ENCODE results near the gene IGSF9.

Gene IGSF9

DNA sequence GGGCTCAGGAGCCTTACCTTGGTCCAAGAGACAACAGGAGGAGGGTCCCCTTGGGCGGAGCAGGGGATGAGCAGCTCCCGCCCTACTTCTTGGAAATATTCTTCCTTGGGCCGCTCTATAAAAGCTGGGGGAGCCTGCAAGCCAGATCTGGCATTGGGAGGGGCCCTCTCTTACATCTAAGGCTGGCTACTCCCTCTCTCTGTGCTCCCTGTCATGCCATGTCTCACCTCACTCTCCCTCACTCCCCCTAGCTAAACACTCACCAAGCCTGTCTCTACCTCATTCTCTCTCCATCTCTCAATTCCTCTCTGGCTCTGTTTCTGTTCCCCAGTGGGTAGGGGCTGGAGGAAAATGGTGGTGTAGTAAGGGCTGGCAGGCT is 13.6 kb downstream of the IGSF9 start:
- Histone ChIP-seq H3K79me2 (ENCODE audit: control insufficient read depth, insufficient read depth, low read length, unreplicated experiment) (no peaks in the 10 kb centered on the region), H3K27me3 (ENCODE audit: insufficient read depth, low read length) (no peaks in the 10 kb centered on the region), H3K36me3 (ENCODE audit: insufficient read depth, low read length) (no peaks in the 10 kb centered on the region), H3K4me3 (ENCODE audit: low read depth, low read length) (no peak overlapping the region), H2AFZ (ENCODE audit: low read length, unreplicated experiment) (no peak overlapping the region), H3K4me1 (ENCODE audit: control insufficient read depth, insufficient read depth, low read length, unreplicated experiment) (peaks cover 2% of the 10 kb centered on the region), H3K27ac (ENCODE audit: low read depth, low read length) (no peak overlapping the region)

DNA sequence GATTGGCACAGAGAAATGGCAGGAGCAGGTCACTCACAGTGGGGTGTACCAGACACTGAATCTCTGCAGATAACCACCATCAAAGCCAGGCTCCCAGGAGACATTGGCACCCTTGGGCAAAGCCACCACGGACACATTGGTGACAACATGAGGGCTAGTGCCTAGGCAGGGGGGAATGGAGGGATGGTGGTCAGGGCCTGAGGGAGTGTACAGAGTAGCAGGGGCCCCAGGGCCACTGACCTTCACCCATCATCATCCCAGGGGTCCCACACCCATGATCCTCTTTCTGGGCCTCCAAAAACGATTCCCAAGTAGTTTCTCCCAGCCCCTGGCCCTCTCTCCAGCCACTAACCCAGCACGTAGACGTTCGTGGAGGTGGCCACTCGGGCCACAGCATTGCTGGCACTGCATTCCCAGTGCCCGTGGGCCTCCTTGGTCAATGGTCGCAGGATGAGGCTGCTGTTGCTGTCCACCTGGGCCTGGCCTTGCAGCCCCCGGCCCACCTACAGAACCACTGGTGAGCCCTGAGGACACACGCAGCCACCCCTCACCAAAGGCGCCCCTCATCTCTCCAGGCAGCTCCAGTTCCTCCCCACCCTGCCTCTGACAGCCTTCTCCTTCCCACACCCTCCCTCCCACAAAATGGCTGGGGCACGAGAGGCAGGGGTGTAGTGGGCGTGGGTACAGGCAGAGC is 14.2 kb downstream of the IGSF9 start:
- H3K79me2 ChIP-seq (ENCODE audit: control insufficient read depth, insufficient read depth, low read length, unreplicated experiment), result no peaks in the 10 kb centered on the region
- no peak overlapping the region for H3K4me3 ChIP-seq (ENCODE audit: low read depth, low read length)
- no peak overlapping the region for H3K27ac ChIP-seq (ENCODE audit: low read depth, low read length)
- no peaks in the 10 kb centered on the region for H3K27me3 ChIP-seq (ENCODE audit: insufficient read depth, low read length)
- peaks cover 4% of the 10 kb centered on the region for H3K4me1 ChIP-seq (ENCODE audit: control insufficient read depth, insufficient read depth, low read length, unreplicated experiment)
- no peak overlapping the region for H2AFZ ChIP-seq (ENCODE audit: low read length, unreplicated experiment)
- H3K36me3 ChIP-seq (ENCODE audit: insufficient read depth, low read length), result no peaks in the 10 kb centered on the region

DNA sequence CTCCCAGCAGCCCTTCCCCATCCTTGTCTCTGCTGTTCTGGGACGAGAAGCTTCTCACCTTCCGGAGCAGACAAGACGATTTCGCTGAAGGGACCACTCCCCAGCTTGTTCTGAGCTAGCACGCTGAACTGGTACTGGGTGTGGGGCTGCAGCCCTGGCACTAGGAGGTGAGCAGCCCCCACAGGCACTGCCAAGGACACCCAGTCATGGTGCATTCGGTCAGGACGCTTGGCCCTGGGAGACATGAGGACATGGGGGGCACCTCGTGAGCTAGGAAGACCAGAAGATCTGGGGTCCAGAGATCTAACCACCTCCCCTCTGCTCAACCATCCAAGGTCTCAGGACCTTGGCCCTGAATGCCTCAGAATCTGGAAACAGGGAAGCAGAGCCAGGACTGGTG is 14.8 kb downstream of the IGSF9 start:
- no peaks in the 10 kb centered on the region for H3K36me3 ChIP-seq (ENCODE audit: insufficient read depth, low read length)

GRCh38 chr1:159930216-159930615 is 15.2 kb downstream of the IGSF9 start:
- peaks cover 9% of the 10 kb centered on the region for H3K4me1 ChIP-seq (ENCODE audit: control insufficient read depth, insufficient read depth, low read length, unreplicated experiment)
- H3K36me3 ChIP-seq (ENCODE audit: insufficient read depth, low read length), result no peaks in the 10 kb centered on the region
- no peak overlapping the region for H2AFZ ChIP-seq (ENCODE audit: low read length, unreplicated experiment)
- no peak overlapping the region for H3K4me3 ChIP-seq (ENCODE audit: low read depth, low read length)
- no peaks in the 10 kb centered on the region for H3K79me2 ChIP-seq (ENCODE audit: control insufficient read depth, insufficient read depth, low read length, unreplicated experiment)
- no peak overlapping the region for H3K27ac ChIP-seq (ENCODE audit: low read depth, low read length)
- no peaks in the 10 kb centered on the region for H3K27me3 ChIP-seq (ENCODE audit: insufficient read depth, low read length)

More for the DNA sequence above, 14.8 kb downstream of the IGSF9 start:
- no peak overlapping the region for H3K4me3 ChIP-seq (ENCODE audit: low read depth, low read length)
- H3K27ac ChIP-seq (ENCODE audit: low read depth, low read length), result no peak overlapping the region
- peaks cover 9% of the 10 kb centered on the region for H3K4me1 ChIP-seq (ENCODE audit: control insufficient read depth, insufficient read depth, low read length, unreplicated experiment)
- no peak overlapping the region for H2AFZ ChIP-seq (ENCODE audit: low read length, unreplicated experiment)
- no peaks in the 10 kb centered on the region for H3K27me3 ChIP-seq (ENCODE audit: insufficient read depth, low read length)
- no peaks in the 10 kb centered on the region for H3K79me2 ChIP-seq (ENCODE audit: control insufficient read depth, insufficient read depth, low read length, unreplicated experiment)

DNA sequence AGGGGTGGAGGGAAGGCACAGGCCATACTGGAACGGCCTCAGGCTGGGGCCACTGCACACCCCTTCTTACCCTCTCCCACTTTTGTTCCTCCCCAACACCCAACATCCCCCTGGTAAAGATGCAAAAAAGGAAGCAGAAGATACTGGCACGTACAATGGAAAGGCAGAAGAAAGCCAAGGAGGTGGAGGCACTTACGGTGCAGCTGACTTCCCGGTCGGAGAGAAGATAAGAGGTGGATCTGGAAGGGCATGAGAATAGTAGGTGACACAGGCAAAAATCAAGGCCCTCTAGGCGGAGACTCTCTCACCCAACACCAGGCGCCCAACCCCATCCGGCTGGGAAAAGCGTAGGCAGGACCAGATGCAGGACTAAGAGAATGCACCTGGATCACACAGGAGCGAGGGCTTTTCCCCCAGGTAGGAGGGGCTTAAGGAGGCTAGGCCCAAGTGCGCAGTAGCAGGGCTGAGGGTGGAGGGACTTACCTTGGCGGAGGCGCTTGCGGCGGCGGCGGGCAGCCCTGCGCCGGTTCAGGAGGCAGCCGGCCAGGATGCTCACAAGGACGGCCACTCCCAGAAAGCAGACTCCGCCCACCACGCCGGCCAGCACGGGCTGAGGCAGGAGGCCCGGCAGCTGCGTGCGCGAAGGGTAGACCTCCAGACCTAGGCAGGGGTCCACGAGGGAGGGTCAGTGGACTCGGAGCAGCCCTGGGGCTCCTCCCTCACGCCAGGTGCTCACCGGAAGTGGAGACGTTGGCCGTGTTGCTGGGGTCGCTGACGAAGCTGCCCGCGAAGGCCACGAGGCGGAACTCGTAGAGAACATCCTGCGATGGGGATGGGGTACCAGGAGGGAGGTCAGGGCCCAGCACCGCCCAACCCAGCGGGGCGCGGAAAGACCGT is 16.0 kb downstream of the IGSF9 start:
- H3K27ac ChIP-seq (ENCODE audit: low read depth, low read length), result no peak overlapping the region
- peaks cover 7% of the 10 kb centered on the region for H3K79me2 ChIP-seq (ENCODE audit: control insufficient read depth, insufficient read depth, low read length, unreplicated experiment)
- H3K36me3 ChIP-seq (ENCODE audit: insufficient read depth, low read length), result no peaks in the 10 kb centered on the region
- H3K4me3 ChIP-seq (ENCODE audit: low read depth, low read length), result no peak overlapping the region
- H2AFZ ChIP-seq (ENCODE audit: low read length, unreplicated experiment), result no peak overlapping the region
- peaks cover 9% of the 10 kb centered on the region for H3K4me1 ChIP-seq (ENCODE audit: control insufficient read depth, insufficient read depth, low read length, unreplicated experiment)
- H3K27me3 ChIP-seq (ENCODE audit: insufficient read depth, low read length), result no peaks in the 10 kb centered on the region

DNA sequence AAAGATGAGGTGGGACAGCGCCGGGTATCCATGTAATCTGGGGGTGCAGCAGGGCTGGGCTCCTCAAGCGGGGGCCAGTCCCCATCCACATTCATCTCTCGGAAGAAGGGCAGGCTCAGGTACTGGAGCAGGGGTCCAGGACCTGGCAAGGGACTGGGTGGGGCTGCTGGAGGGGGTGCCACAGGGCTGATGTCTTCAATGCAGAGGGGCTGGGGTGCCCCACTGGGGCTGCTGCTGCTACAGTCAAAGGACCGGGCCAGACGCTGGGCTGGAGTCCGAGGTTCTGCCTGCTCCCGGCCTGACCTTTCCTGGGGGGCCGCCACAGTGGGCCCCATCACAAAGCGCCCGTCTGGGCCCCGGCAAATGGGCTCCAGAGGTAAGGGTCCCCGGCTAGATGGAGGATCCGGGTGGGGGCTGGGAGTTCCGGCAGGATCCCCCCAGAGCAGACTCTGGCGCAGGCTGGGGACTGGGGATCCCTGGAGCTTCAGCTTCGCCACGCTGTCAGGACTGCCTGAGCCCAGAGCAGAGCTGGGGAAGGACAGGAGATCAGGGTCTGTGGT is 16.8 kb downstream of the IGSF9 start:
- Histone ChIP-seq H3K4me3 (ENCODE audit: low read depth, low read length) (no peak overlapping the region), H3K4me1 (ENCODE audit: control insufficient read depth, insufficient read depth, low read length, unreplicated experiment) (peaks cover 9% of the 10 kb centered on the region), H3K36me3 (ENCODE audit: insufficient read depth, low read length) (no peaks in the 10 kb centered on the region), H3K79me2 (ENCODE audit: control insufficient read depth, insufficient read depth, low read length, unreplicated experiment) (peaks cover 15% of the 10 kb centered on the region), H3K27ac (ENCODE audit: low read depth, low read length) (no peak overlapping the region), H2AFZ (ENCODE audit: low read length, unreplicated experiment) (no peak overlapping the region), H3K27me3 (ENCODE audit: insufficient read depth, low read length) (no peaks in the 10 kb centered on the region)

DNA sequence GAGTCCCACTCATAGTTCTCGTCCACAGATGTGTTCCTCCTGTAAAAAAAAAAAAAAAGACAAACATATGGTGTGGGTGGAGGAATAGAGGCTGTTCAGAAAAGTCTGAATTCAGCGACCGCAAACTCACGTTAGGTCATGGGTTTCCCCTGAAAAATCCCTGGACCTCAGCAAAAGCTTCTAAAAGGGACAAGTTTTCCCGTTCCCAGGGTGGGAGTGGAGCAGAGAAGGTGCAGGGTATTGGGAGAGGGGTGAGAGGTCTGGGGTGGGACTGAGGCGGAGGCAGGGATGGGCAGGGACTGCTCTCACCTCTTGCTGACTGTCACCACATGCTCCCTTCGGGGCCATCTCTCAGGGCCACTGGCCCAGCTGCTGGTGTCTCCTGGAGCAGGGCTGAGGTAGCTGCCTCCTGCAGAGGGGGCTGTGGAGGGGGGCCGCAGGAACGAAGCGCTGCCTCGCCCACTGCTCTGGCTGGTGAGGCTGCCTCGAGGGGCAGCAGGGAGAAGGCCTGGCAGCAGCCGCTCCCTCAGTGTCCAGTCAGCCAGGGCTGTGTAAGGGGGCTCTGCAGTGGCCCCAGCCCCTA is 17.5 kb downstream of the IGSF9 start:
- H2AFZ ChIP-seq (ENCODE audit: low read length, unreplicated experiment), result no peak overlapping the region
- H3K27ac ChIP-seq (ENCODE audit: low read depth, low read length), result no peak overlapping the region
- H3K4me1 ChIP-seq (ENCODE audit: control insufficient read depth, insufficient read depth, low read length, unreplicated experiment), result peaks cover 15% of the 10 kb centered on the region

DNA sequence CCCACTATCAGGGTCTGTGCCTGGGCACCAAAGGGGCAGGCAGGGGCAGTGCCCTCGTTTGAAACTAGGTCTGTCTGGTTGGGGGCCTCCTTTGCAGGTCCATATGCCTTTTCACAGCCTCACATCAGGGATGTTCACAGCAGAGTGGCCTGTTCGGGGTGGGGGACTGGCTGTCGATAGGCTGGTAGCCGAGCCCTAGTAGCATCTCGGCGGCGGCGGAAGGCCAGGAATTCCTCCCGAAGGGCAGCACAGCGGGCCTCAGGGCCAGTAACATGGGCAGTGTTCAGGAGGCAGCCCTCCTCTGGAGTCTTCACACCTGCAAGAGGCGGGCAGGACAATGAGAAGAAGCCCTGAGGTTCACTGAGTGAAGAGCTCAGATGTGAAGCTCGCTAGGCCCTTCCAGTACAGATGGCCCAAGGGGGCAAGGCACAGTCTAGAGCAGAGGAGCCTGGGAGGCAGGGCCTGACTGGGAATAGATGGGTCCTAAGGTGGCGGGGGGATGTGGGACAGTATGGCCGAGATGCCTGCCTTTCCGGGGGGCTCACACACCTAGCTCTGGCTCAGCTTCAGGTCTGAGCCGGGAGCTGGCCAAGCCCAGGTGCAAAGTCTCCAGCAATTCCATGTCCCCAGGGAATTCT is 18.1 kb downstream of the IGSF9 start:
- Histone ChIP-seq H3K36me3 (ENCODE audit: insufficient read depth, low read length) (no peaks in the 10 kb centered on the region), H3K4me3 (ENCODE audit: low read depth, low read length) (no peak overlapping the region), H2AFZ (ENCODE audit: low read length, unreplicated experiment) (no peak overlapping the region), H3K79me2 (ENCODE audit: control insufficient read depth, insufficient read depth, low read length, unreplicated experiment) (peaks cover 27% of the 10 kb centered on the region), H3K27ac (ENCODE audit: low read depth, low read length) (no peak overlapping the region), H3K27me3 (ENCODE audit: insufficient read depth, low read length) (no peaks in the 10 kb centered on the region), H3K4me1 (ENCODE audit: control insufficient read depth, insufficient read depth, low read length, unreplicated experiment) (peaks cover 19% of the 10 kb centered on the region)

More for the DNA sequence above, 17.5 kb downstream of the IGSF9 start:
- no peak overlapping the region for H3K4me3 ChIP-seq (ENCODE audit: low read depth, low read length)
- H3K27me3 ChIP-seq (ENCODE audit: insufficient read depth, low read length), result no peaks in the 10 kb centered on the region
- H3K79me2 ChIP-seq (ENCODE audit: control insufficient read depth, insufficient read depth, low read length, unreplicated experiment), result peaks cover 21% of the 10 kb centered on the region
- H3K36me3 ChIP-seq (ENCODE audit: insufficient read depth, low read length), result no peaks in the 10 kb centered on the region

GRCh38 chr1:159925719-159926078 is 19.7 kb downstream of the IGSF9 start:
- H3K4me1 ChIP-seq (ENCODE audit: control insufficient read depth, insufficient read depth, low read length, unreplicated experiment), result peaks cover 35% of the 10 kb centered on the region
- peaks cover 44% of the 10 kb centered on the region for H3K79me2 ChIP-seq (ENCODE audit: control insufficient read depth, insufficient read depth, low read length, unreplicated experiment)
- no peaks in the 10 kb centered on the region for H3K27me3 ChIP-seq (ENCODE audit: insufficient read depth, low read length)
- peak overlapping the region; percentile 54 for H2AFZ ChIP-seq (ENCODE audit: low read length, unreplicated experiment)
- H3K27ac ChIP-seq (ENCODE audit: low read depth, low read length), result peak overlapping the region; percentile 98; the same call in 1 of the 2 replicates
- H3K4me3 ChIP-seq (ENCODE audit: low read depth, low read length), result peak overlapping the region; percentile 76
- 0 out of 2 replicates have a peak, but pooled peaks cover 2% of the 10 kb centered on the region for H3K36me3 ChIP-seq (ENCODE audit: insufficient read depth, low read length)

Data from ACC112 (cell line).